Gastrocnemius medialis (tissue), 4 donors: ENCODE data around the gene MTMR11. TPM values are rescaled to one million over a fixed set of nuclear protein-coding genes. Genes with fewer than 3 reads are reported as not detected.
"Not testable (repeated sequence)": the region's sequence is repeated elsewhere in the genome, so short reads cannot be mapped to it uniquely, and the experiment has no call there.

Experiments
- ATAC-seq, 2 donors: fragments of 150-250 bp; one replicate each; pipeline ENCODE4 v1.9.1; 2016
- DNase-seq, 2 donors: peaks; one replicate each; pipeline ENCODE4 v3.0.0-alpha.2; 2019
- H3K27ac ChIP-seq, 4 donors: fragments of 200-600 bp; sonication (generic); 1 replicate in 1 of 4; 2 replicates in 3 of 4; pipeline ENCODE4 v1.5.1; 2016 to 2018; ENCODE audit warnings: mild to moderate bottlenecking in 2 of 4, moderate library complexity in 1 of 4
- H3K27me3 ChIP-seq, 3 donors: fragments of 200-600 bp; sonication (generic) in 2 of 3; 1 replicate in 1 of 3; 2 replicates in 2 of 3; pipeline versions ENCODE4 v1.5.1 to v1.6.0; 2016 to 2019; ENCODE audit warnings: mild to moderate bottlenecking in 1 of 3, moderate library complexity in 1 of 3
- H3K36me3 ChIP-seq, 2 donors: fragments of 200-600 bp; sonication (generic) in 1 of 2; one replicate each; pipeline ENCODE4 v1.5.1; 2017 to 2018
- H3K4me1 ChIP-seq, 2 donors: fragments of 200-600 bp; sonication (generic) in 1 of 2; one replicate each; pipeline ENCODE4 v1.5.1; 2016 to 2017; ENCODE audit warnings: mild to moderate bottlenecking in 2 of 2
- H3K4me3 ChIP-seq, 4 donors: fragments of 200-600 bp; sonication (generic) in 3 of 4; 1 replicate in 1 of 4; 2 replicates in 3 of 4; pipeline ENCODE4 v1.5.1; 2016 to 2019; ENCODE audit warnings: mild to moderate bottlenecking in 2 of 4
- H3K9me3 ChIP-seq, 3 donors: fragments of 200-600 bp; sonication (generic) in 2 of 3; 1 replicate in 1 of 3; 2 replicates in 2 of 3; pipeline ENCODE4 v1.5.1; 2016 to 2019
- CTCF ChIP-seq, 5 experiments: fragments of 450-650 bp in 3 of 5; fragments of 200-600 bp in 2 of 5; sonication (generic) in 2 of 5; IDR thresholded peaks in 4 of 5; conservative IDR thresholded peaks in 1 of 5; 1 replicate in 4 of 5; 2 replicates in 1 of 5; pipeline ENCODE4 v1.5.1; 2016 to 2019; ENCODE audit warnings: antibody characterized with exemption in 5 of 5, mild to moderate bottlenecking in 3 of 5, moderate library complexity in 3 of 5
- POLR2A ChIP-seq, 2 donors: fragments of 450-650 bp; IDR thresholded peaks; one replicate each; pipeline ENCODE4 v1.6.1; 2017; ENCODE audit warnings: antibody characterized with exemption in 2 of 2, mild to moderate bottlenecking in 2 of 2, moderate library complexity in 2 of 2
- in situ Hi-C, 4 donors: fragments of 200-750 bp; cut with MboI; loops; one replicate each; pipeline versions ENCODE4 v1.15.0 to v1.8.0; 2017; ENCODE audit warnings: low sequenced_read_pairs in 4 of 4
- intact Hi-C: fragments of 100-400 bp; cut with DNase I; formaldehyde crosslinking; loops from one replicate; pipeline ENCODE4 v1.15.1; 2023; ENCODE audit warnings: low total_unique reads
- total RNA-seq, 4 donors: library from RNA; depleted of rRNA; stranded (reverse); fragments of >200 nt; gene quantifications; one replicate each; pipeline versions ENCODE4 v1.1.0 to v1.2.3, GENCODE V29; 2016

Gene MTMR11
- total RNA-seq, 4 donors from 2014 or later: 1.2 to 4.6 (median 3.5) TPM

DNA sequence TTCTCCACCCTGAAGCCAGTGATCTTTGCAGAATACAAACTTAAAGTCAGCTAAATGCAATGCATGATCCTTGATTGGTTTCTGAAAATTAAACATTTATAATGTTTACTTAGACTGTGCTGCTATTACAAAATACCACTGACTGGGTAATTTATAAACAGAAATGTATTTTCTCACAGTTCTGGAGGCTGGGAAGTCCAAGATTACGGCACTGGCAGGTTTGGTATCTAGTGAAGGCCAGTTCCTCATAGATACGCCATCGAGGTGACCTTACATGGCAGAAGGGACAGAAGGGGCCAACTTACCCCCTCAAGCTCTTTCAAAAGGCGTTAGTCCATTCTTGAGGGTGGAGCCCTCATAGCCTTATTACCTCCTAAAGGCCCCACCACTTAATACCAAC lies 40.1 kb downstream of the MTMR11 start:
- no peak for DNase-seq
- no peak overlapping the region for H3K27ac ChIP-seq
- H3K27me3 ChIP-seq: no peaks in the 10 kb centered on the region
- no peaks in the 10 kb centered on the region for H3K9me3 ChIP-seq
- H3K36me3 ChIP-seq: no peaks in the 10 kb centered on the region
- in situ Hi-C loops (no loop called here), intact Hi-C loops (no loop called here)
- H3K4me1 ChIP-seq: peaks cover 11% of the 10 kb centered on the region in 2 donors
- no peak for ATAC-seq
- no peak overlapping the region for H3K4me3 ChIP-seq
- TF ChIP-seq POLR2A (IDR thresholded peaks at IDR 0.05): no peak
- no peak for TF ChIP-seq CTCF (IDR thresholded peaks at IDR 0.05 in 4 of 5, conservative IDR thresholded peaks at IDR 0.05 in 1 of 5)

GRCh38 chr1:149888999-149889289 lies 47.7 kb downstream of the MTMR11 start:
- ATAC-seq (no peak), DNase-seq (no peak)
- Histone ChIP-seq H3K36me3 (no peaks in the 10 kb centered on the region), H3K9me3 (no peaks in the 10 kb centered on the region), H3K27ac (peak overlapping the region; percentile 95 to 99 (median 98)), H3K27me3 (no peaks in the 10 kb centered on the region), H3K4me1 (peaks cover 15 to 16% of the 10 kb centered on the region in 2 donors), H3K4me3 (peak overlapping the region; percentile 64 to 87 (median 81))
- TF ChIP-seq CTCF (IDR thresholded peaks at IDR 0.05 in 4 of 5, conservative IDR thresholded peaks at IDR 0.05 in 1 of 5): no peak
- TF ChIP-seq POLR2A (IDR thresholded peaks at IDR 0.05): no peak
- in situ Hi-C loops (no loop called here), intact Hi-C loops (loop anchor here (1.0 to 2.0 kb wide), 2 partner anchors 38 to 50 kb away; partner anchors contain the start of gene SF3B4)

DNA sequence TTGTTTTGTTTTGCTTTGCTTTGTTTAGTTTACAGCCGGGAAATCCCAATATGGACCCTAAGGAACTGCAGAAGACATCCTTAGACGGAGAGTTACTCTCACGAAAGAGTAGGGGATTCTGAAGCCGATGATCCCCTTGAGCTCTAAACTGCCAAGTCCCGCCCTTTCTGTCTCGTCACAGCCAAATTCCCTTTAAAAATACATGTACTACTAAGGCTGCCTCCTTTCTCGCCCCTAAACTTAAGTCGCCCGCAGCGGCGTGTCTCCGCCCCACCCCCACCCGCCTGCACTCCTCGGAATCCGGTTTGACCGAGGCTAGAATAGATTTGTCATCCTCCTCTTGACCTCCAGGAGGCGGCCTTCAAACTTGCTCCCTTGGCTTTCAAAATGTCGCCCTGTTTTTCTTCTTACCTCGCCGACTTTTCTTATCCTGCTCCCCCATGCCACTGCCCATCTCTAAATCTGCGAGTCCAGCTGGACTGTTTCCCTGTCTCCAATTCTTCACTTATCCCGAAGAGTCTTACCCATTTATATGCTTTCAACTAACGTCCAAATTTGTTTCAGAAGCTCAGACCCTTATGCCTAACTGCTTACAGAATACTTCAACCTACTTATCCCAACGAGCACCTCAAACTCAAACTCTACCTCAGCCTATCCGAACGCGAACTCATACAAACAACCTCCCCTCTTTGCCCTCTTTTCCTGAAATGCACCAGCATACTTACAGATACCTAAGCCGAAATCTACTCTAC lies 48.3 kb downstream of the MTMR11 start:
- ATAC-seq: peak; percentile 27 to 39

GRCh38 chr1:149887456-149888246 lies 49.0 kb downstream of the MTMR11 start:
- DNase-seq (peak; percentile 92), ATAC-seq (peak; percentile 80 to 84)
- H3K27ac ChIP-seq: peak overlapping the region; percentile 95 to 99 (median 98)
- H3K36me3 ChIP-seq: no peaks in the 10 kb centered on the region
- peak in 1 of 5 experiments; percentile 24 for TF ChIP-seq CTCF (IDR thresholded peaks at IDR 0.05 in 4 of 5, conservative IDR thresholded peaks at IDR 0.05 in 1 of 5)
- TF ChIP-seq POLR2A (IDR thresholded peaks at IDR 0.05): peak; percentile 70 to 88
- H3K9me3 ChIP-seq: no peaks in the 10 kb centered on the region
- H3K4me3 ChIP-seq: peak overlapping the region; percentile 64 to 87 (median 81)
- intact Hi-C loops: loop anchor here (1.0 to 2.0 kb wide), 2 partner anchors 40 to 51 kb away; partner anchors contain the start of gene SF3B4
- in situ Hi-C loops: no loop called here
- peaks cover 22% of the 10 kb centered on the region in 2 donors for H3K4me1 ChIP-seq
- no peaks in the 10 kb centered on the region for H3K27me3 ChIP-seq

More for the DNA sequence above, 48.3 kb downstream of the MTMR11 start:
- intact Hi-C loops (loop anchor here (1.0 to 2.0 kb wide), 2 partner anchors 39 to 50 kb away; partner anchors contain the start of gene SF3B4), in situ Hi-C loops (no loop called here)
- TF ChIP-seq CTCF (IDR thresholded peaks at IDR 0.05 in 4 of 5, conservative IDR thresholded peaks at IDR 0.05 in 1 of 5) (peak; percentile 41 to 62 (median 59)), POLR2A (IDR thresholded peaks at IDR 0.05) (no peak)
- Histone ChIP-seq H3K4me1 (peaks cover 20 to 21% of the 10 kb centered on the region in 2 donors), H3K36me3 (no peaks in the 10 kb centered on the region), H3K27ac (peak overlapping the region; percentile 95 to 99 (median 98)), H3K4me3 (peak overlapping the region; percentile 64 to 87 (median 81)), H3K9me3 (no peaks in the 10 kb centered on the region), H3K27me3 (no peaks in the 10 kb centered on the region)
- DNase-seq: peak; percentile 66 to 85

- peak overlapping the region; percentile 95 to 99 (median 98) for H3K27ac ChIP-seq
- H3K4me1 ChIP-seq: peaks cover 22% of the 10 kb centered on the region in 2 donors
- DNase-seq, H3K36me3 ChIP-seq, ATAC-seq, intact Hi-C loops, in situ Hi-C loops, H3K27me3 ChIP-seq, H3K9me3 ChIP-seq: not testable (repeated sequence)
- peak overlapping the region; percentile 64 to 87 (median 81) for H3K4me3 ChIP-seq
These were observed 49.6 kb downstream of the MTMR11 start for GRCh38 chr1:149887196-149887455.
